RWPE2 (cell line): ENCODE data around the gene TGM2.

Source experiments
- ATAC-seq: fragments of 200-7000 bp; cut with Tn5 transposase; 3 replicates; pipeline ENCODE4 v1.9.1; 2021; ENCODE audit warnings: low read depth
- DNase-seq: peaks from one replicate; pipeline ENCODE4 v3.0.0-alpha.2; 2020; ENCODE audit warnings: low spot score
- H3K27ac ChIP-seq: fragments of 450-650 bp; 2 replicates; pipeline ENCODE4 v1.5.1; 2017; ENCODE audit warnings: mild to moderate bottlenecking; ENCODE audit not compliant: poor library complexity, severe bottlenecking
- H3K27me3 ChIP-seq: fragments of 250-450 bp; sonication (Bioruptor Pico); 2 replicates; pipeline ENCODE4 v1.5.1; 2021; ENCODE audit warnings: mild to moderate bottlenecking, moderate library complexity; ENCODE audit not compliant: insufficient read depth, poor library complexity, severe bottlenecking
- H3K36me3 ChIP-seq: fragments of 250-450 bp; sonication (Bioruptor Pico); 2 replicates; pipeline ENCODE4 v1.5.1; 2020; ENCODE audit warnings: low read depth, mild to moderate bottlenecking, moderate library complexity
- H3K4me1 ChIP-seq: fragments of 250-450 bp; sonication (Bioruptor Pico); 2 replicates; pipeline ENCODE4 v1.5.1; 2021; ENCODE audit warnings: mild to moderate bottlenecking, moderate library complexity; ENCODE audit not compliant: insufficient read depth, poor library complexity, severe bottlenecking
- H3K4me3 ChIP-seq: fragments of 250-450 bp; sonication (Bioruptor Pico); 2 replicates; pipeline ENCODE4 v1.5.1; 2021; ENCODE audit warnings: mild to moderate bottlenecking, moderate library complexity; ENCODE audit not compliant: severe bottlenecking
- H3K9me3 ChIP-seq: fragments of 250-450 bp; sonication (Bioruptor Pico); 2 replicates; pipeline ENCODE4 v1.5.1; 2021; ENCODE audit warnings: mild to moderate bottlenecking, moderate library complexity; ENCODE audit not compliant: severe bottlenecking
- CTCF ChIP-seq: fragments of 450-650 bp; IDR thresholded peaks from one replicate; pipeline ENCODE4 v1.5.1; 2017; ENCODE audit warnings: mild to moderate bottlenecking, moderate library complexity; ENCODE audit not compliant: poor library complexity, severe bottlenecking

TGM2 gene

GRCh38 chr20:38165089-38165965 lies at the start of gene TGM2:
TSS of gene TGM2 (minus strand) at chr20:38165270. CDS start at chr20:38165198, 72 bp downstream.
- peak; percentile 47 for ATAC-seq
- H3K4me1 ChIP-seq: peaks cover 43% of the 10 kb centered on the region
- peak within 1 kb of the TSS; percentile 28 for H3K4me3 ChIP-seq
- H3K27ac ChIP-seq: peak within 1 kb of the TSS; percentile 97
- H3K36me3 ChIP-seq: peaks cover 8% of the 10 kb centered on the region
- H3K27me3 ChIP-seq: no peaks in the 10 kb centered on the region
- no peaks in the 10 kb centered on the region for H3K9me3 ChIP-seq
- DNase-seq: no peak
- peak; percentile 99 for TF ChIP-seq CTCF

GRCh38 chr20:38214256-38215193 lies 49.5 kb upstream of the TGM2 start:
- H3K9me3 ChIP-seq: no peaks in the 10 kb centered on the region
- H3K27ac ChIP-seq: peak overlapping the region; percentile 87
- TF ChIP-seq CTCF: peak; percentile 10
- no peaks in the 10 kb centered on the region for H3K27me3 ChIP-seq
- H3K4me3 ChIP-seq: no peak overlapping the region
- H3K4me1 ChIP-seq: peaks cover 32% of the 10 kb centered on the region
- H3K36me3 ChIP-seq: no peaks in the 10 kb centered on the region
- ATAC-seq: no peak
- DNase-seq: peak; percentile 73

- peaks cover 31% of the 10 kb centered on the region for H3K4me1 ChIP-seq
- TF ChIP-seq CTCF: no peak
- ATAC-seq (no peak), DNase-seq (no peak)
- no peak overlapping the region for H3K4me3 ChIP-seq
- H3K9me3 ChIP-seq: no peaks in the 10 kb centered on the region
- H3K27ac ChIP-seq: no peak overlapping the region
- H3K36me3 ChIP-seq: no peaks in the 10 kb centered on the region
- no peaks in the 10 kb centered on the region for H3K27me3 ChIP-seq
These were observed 48.5 kb upstream of the TGM2 start for GRCh38 chr20:38213607-38213940.

- ATAC-seq: no peak
- no peaks in the 10 kb centered on the region for H3K36me3 ChIP-seq
- no peak for TF ChIP-seq CTCF
These were observed 47.9 kb upstream of the TGM2 start for GRCh38 chr20:38212806-38213606.

More at GRCh38 chr20:38212806-38213606, 47.9 kb upstream of the TGM2 start:
- no peak overlapping the region for H3K27ac ChIP-seq
- peaks cover 25% of the 10 kb centered on the region for H3K4me1 ChIP-seq
- no peaks in the 10 kb centered on the region for H3K27me3 ChIP-seq
- H3K4me3 ChIP-seq: no peak overlapping the region
- DNase-seq: peak; percentile 84
- H3K9me3 ChIP-seq: no peaks in the 10 kb centered on the region
